Suppressor macrophage treated with lipopolysaccharide for 1 hour (primary cell): ENCODE data around the gene ANK3.

ENCODE experiments used
- DNase-seq, 3 donors: peaks; one replicate each; pipeline ENCODE4 v3.0.0-alpha.2; 2020 to 2022

The ANK3 gene

DNA sequence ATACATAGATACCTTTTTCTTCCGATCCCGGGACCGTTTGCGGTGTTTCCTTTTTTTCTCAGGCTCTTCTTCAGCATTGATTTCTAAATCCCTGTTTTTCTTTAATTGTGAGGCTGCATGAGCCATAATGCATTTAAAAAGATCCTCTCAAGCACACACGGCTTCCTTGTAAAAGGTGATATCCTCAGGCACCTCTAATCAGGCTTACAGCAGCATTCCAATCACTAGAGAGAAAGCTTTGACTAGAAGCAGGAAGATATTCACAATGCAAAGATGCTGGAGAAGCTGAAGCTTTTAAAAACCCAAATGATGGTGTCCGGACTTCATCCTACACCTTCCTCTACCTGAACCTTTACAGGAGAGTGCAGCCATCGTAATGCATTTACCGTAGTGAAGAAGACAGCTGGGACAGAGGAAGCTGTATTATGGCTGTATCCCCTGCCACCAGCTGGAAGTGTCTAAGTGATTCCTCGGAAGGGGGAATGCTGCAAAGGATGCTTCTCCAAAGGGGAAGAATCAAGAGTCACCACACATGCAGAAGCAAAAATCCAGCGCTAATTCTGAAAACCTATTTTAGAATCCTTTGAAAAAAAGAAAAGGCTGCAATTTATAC is at the start of gene ANK3:
Gene ANK3 (minus strand): TSS at position 463 of the 613 bp plus-strand sequence. CDS start 337 bp downstream, at position 126.
- no peak for DNase-seq

DNA sequence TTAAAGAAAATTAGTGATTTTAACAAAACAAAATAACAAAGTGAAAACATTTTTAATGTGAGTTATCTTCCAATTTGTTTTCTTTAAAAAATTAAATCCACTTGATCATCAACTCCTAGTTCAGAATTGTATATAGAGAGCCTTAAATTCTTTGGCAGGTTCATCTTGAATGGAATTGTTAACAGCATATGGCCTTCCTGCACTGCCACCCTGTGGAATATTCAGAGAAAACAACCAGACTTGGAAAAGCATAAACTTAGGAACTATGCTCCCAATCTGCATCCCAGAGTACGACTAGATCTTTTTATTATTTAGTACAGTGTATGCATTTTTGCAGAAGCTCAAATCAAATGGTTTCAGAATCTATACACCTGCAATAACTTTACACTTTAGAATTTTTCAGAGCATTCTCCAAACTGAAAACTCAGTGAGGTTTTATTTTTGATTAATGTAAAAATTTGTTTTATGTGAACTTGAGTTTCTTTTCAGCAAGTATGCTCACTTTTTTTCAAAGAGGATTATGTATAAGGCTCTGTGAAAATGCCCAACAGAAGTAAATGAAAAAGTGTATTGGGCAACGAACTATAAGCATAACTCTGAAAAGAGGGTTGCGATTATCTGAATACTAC is 44.9 kb upstream of the ANK3 start:
- peak; percentile 55 to 71 (median 68) for DNase-seq

DNA sequence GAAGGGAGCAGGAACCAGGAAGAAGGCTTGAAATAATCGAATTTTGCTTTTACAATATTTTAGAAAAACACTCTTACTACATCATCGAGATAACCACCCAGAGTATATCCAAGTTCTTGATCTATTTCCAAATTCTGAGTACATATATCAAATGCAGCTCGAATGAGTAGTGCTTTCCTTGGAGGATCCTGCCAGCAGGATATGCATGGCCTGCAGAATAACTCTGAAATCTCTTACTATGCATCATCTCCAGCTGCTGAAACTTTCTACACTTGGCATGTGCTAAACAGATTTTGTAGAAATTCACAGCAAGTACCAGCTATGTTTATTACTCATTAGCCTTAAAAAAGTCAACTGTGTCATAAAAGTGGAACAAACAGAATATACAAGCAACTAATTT is 44.0 kb upstream of the ANK3 start:
- peak in 1 of 3 donors; percentile 44 for DNase-seq

DNA sequence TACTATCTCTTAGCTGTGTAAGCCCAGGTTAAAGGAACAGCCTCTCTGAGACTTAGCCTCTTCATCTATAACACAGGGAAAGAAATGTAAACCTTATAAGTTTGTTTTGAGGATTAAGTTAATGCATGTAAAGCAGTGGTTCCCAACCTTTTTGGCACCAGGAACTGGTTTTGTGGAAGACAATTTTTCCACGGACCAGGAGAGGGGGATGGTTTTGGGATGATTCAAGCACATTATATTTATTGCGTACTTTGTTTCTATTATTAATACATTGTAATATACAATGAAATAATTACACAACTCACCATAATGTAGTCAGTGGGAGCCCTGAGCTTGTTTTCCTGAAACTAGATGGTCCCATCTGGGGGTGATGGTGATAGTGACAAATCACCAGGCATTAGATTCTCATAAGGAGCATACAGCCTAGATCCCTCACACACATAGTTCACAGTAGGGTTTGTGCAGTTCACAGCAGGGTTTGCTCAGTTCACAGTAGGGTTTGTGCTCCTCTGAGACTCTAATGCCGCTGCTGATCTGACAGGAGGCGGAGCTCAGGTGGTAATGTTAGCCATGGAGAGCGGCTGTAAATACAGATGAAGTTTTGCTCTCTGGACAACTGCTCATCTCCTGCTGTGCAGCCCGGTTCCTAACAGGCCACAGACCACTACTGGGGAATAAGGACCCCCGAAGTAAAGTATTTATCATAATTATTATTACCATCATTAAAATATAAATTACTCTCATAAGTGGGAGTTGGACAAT is 41.3 kb upstream of the ANK3 start:
- DNase-seq, result no peak

DNA sequence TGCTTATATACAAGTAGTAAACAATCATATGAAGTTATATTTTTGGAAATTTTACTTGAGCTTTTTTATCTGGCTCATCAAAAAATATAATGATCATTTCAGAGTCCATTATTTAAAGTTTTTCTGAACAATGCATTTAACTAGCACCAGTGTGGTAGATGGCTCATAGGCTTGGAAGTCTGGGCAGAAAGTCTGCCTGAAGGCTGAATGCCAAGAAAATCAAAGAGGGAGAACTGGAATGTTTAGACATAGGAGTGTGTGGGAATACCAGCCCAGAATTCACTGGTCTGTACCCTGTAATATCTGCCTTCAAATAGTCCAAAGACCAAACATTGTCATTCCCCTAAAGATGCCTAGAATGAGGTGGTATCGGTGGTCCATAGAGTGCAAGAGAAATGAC is 40.3 kb upstream of the ANK3 start:
- DNase-seq, result no peak

DNA sequence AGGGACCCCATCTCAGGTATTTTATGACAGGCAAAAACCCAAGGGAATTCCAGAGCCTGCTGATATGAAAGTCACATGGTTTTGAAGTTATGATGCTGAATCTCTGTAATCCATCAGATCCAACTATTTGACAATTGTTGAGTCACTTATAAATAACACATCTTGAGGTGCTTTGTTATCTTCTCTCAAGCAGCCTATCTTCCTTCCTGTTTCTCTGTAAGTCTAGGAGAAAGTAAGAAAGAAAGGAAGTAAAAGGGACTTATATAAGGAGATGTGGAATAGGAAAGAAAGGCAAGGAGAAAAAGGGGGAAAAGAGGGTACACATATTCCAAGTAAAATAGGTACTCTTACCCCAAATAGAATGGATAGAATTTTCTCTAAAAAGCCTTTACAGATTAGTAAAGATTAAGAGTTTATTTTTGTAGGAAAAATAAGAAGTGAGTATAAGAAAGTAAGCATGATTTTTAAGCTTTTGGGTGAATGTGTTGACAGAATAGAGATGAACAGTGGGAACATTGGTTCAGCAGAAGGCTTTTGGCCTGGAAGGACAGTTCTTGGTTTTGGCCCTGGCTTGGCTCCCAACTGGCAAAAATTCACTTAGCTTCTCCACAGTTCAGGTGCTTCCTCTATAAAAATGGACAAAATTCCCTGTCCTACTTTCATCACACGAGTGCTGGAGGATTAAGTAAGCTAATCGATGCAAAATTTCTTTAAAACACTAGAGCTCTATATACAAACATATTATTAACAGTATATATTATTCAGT is 39.6 kb upstream of the ANK3 start:
- no peak for DNase-seq

DNA sequence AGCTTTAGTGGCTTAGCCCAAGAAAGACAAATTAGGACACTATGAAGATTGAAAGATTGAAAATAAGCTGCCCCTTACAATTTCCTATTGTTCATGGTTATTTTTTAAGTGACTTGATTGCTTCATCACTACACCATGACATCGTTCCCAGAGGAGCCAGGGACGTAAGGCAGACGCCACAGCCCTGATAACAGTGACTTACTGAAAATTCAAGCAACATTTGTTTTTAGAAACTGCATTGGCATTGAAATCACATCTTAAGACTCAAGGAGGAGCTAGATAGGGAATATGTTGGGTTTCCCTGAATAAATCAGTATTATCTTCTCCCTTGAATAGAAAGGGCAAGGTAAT is 38.7 kb upstream of the ANK3 start:
- DNase-seq, result no peak

DNA sequence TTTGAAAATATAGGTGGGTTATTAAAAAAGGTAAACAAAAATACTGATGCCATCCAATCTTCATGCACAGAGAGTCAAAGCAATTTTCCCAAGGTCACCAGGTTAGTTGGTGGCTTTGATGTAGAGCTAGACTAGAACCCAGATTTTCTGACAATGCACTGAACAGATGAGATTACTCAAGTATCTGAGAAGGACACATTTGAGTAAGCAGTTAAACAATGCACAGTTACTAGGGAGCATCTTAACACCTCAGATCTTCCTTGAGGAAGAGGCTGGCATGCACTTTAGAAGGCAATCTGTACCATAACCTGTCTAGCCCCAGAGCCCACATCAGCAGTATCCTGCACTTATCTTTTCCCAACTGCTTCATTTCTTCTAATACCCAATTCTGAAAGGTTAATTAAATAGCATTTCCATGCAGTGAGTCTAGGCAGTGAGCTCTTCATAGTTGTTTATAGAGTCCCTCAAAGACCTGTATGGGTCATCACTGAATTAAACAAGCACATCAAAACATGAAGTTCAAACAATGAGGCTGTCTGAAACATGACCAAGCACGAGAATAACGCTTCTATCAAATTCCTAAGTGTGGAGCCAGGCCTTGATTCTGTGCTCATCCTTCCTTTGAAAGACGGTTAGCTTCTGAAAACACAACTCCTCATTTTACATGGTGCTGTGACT is 38.2 kb upstream of the ANK3 start:
- no peak for DNase-seq

DNA sequence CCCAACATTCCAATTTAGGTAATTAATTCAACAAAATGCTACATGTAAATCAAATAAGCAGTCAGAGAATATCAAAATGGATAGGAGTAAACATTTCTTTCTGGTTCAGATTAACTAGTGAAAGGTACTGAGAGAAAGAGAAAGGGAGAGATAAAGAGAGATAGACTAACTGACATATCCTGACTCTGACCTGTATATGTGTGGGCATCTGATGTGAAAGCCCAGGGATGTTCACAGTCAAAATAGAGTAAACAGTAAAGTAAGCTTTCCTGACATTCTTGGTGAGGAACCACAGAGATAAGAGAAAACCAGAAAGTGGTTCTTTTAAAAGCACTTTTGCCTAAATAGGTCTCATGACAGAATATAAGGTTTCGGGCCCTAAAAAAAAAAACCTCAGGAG is 37.5 kb upstream of the ANK3 start:
- DNase-seq, result no peak

DNA sequence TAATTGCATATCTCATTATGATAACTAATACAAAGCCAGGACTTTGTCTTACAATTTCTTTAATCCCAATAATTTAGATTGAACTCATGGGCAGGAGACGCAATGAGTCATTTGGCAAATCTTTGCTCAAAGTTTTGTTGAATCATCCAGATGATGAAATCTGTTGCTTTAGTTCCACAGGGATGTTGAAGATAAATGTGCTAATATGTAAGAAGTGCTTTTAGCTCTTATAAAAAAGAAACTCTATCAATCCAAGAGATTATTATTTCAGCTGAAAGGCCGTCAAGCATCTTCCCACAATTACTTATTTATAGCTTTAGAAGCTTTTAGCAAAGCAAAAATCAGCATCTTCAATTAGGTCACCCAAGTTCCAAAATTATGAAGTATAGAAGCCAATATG is 36.8 kb upstream of the ANK3 start:
- peak; percentile 51 to 77 (median 74) for DNase-seq

DNA sequence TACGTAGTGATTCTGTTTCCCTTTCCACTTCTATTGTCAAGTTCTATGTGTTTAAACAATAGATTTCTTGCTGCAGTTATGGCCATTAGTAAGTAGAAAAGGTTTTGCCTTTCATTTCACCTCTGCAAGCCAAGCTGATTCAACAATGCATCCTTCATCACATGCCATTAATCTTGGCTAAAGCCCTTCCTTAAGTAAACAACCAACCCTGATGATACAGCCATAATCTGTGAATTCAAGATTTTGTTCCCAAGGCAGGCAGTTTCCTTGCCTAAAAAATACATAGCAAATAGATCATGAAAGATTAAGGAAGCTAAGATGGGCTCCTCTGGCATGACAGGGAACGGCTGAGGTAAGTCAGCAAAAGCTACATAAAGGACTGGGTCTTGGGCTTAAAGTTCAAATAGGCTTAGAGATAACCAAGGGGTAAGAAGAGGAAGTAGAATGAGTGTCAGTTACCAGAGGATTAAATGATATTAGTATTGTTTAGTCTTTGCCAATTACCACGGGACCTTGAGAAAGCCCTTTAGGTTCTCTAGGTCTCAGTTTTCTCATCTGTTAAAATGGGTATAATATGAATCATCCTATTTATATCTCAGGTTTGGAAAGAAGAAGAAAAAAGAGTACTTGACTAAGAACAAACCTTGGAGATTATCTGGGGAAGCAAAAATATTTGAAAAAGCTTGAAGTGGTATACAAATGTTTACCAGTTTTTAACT is 35.9 kb upstream of the ANK3 start:
- no peak for DNase-seq

DNA sequence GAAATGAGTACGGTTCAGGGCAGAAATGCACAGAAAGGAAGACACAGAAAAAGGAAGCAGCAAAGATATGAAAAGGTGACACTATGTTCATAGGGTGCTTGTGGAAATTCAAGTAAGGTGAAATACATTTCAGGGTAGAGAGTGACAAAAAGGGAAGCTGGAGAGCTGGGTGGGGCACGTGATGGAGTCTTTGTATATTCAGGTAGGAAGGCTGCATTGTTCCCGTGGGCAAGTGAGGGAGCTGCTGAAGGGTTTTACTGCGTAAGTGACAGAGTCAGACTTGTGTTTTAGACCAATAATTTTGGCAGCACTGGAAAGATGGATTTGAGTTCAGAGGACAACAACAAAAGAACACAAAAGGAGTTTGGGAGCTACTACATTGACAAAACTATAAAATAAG is 35.3 kb upstream of the ANK3 start:
- DNase-seq, result no peak

DNA sequence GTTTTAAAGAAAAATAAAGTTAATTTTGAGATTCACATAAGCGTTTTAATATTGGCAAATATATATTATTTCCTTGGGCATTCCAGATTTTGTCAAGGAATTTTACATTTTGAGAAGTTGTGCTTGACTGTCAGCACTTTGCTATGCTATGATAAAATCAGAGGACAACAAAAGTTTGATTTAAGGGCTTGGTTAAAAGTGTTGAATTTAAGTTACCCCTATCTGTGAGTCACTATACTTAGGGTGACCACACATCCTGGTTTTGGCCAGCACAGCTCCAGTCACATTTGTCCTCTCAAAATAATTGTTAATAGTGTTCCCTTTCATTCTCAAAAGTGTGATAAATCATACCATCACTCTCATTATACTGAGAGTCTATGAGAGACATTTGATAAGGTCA is 34.2 kb upstream of the ANK3 start:
- DNase-seq, result no peak

DNA sequence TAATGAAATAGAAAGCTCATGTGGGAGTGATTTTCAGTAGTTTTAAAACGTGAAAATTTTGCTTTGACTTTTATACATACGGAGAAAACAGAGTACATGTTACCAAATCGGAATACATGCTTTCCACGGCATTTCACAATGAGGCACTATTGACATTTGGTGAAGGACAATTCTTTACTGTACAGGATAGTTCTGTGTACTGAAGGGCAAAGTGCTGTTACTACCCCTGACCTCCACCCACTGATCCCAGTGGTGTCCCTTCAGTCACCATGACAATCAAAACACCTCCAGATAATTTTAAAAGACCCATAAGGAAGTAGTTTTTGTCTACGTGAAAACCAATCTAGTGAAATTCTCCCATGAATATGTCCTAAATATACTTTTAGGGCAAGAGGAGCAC is 33.1 kb upstream of the ANK3 start:
- DNase-seq, result no peak

DNA sequence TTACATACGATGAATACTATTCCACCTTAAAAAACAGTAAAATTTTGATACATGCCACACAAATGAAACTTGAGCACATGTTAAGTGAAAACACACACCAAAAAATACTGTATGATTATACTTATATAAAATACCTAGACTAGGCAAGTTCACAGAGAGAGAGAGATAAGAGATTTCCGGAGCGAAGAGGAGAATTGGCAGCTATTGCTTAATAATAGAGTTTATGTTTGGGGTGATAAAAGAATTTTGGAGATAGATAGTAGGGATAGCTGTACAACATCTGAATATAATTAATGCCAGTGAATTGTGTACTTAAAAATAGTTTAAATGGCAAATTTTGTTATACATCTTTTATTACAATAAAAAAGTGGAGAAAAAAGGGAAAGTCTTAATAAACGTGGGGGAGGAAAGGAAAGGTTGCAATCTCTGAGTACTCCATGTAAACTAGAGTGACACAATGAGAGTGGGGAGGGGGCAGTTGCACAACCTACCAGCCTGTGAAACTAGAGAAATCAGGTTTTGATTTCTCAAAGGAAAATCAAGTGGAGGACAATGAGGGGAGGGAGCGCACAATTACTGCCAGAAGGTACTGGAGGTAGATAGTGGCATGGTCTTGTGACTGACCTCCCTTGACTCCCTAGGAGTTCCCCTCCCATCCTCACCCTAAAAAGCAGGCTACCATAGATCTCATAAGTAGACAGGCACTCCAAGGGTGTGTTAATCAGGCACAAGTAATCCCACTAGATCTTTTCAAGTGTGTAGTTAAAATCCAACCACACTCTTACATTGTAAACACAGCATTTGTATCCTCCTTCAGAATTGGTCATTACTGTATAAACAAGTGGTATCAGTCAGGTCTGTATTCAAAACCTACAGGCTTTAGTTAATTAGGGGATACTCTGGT is 31.6 kb upstream of the ANK3 start:
- DNase-seq, result no peak

DNA sequence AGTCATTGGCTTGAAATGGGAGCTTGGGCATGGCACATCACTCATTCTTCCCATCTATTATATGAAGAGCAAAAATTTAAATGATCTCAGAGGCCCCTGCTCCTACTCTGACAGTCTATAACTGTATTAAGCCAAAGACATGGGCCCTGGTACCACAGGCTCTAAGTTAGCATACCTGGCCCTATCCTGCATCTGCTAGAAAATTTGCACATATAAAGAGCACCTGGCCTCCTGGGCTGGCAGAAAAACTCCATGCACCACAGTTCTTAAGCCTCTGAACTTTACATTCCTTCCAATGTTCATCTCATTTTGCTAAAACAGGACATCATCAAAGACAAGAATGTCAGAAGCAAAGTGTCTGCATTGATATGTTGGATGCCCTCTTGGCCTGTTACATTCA is 29.6 kb upstream of the ANK3 start:
- no peak for DNase-seq

DNA sequence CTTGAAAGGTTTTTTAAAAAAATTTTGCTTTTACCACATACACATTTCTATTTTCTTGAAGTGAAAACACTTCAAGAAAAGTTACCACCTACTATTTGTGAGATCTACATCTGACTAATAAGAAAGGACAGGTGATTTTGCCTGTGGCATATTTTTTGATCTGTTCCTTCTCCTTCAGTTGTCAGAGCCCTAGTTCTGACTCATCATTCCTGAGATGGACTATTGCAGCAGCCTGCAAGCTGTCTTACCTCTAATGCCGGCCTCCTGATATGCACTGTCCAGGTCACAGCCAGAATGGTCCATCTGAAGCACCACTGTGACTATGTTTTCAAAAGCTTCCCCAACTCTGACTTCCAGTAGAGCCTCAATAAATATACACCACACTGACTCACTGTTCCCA is 28.2 kb upstream of the ANK3 start:
- DNase-seq, result no peak

DNA sequence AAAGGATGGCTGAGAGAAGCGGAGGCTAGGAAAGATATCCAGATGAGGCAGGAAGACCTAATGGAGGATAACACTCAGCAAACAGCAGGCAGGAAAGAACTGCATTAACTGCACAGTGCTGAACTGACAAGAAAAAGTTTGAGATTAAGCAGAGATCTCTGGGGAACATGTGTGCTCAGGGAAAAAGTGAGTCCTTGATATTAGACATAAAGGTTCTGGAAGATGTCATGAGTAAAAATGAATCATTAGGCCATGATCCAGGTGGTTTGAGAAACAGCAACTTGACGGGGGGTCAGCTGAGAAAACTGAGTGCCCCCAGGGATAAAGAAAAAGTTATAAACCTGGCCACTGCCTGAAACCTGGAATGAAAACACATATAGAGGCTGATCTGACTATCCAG is 27.3 kb upstream of the ANK3 start:
- no peak for DNase-seq

DNA sequence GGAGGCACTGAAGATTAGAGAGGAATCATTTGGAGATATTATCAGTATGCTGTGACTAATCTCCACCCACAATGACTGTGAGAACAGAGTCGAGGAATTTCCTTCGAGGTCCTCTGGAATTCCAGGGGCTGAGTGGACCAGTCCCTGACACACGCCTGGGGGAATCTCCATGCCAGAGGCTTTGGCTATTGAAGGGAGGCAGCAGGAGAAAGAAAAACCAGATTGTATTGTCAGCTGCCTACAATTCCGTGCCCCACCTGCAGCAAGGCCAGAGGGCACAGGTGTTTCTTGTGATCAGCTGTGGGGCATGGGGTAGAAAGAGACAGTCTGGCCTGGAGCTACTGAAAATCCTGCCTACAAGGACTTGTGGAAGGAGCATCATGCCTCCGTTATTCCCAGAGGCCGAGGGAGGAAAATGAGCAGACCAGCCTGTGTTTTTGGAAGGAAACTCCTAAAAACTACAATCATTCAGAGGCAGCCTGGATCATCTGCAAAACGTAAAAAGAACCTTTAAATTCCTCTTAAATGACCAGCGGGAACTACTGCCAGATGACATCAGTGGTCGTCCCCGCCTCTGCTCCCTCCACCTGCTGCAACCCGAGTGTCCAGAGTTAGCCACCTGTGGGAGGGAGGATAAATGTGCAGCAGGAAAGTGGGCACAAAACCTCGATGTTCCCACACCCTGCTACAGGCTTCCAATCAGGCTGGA is 25.4 kb upstream of the ANK3 start:
- peak in 2 of 3 donors; percentile 14 to 30 for DNase-seq

DNA sequence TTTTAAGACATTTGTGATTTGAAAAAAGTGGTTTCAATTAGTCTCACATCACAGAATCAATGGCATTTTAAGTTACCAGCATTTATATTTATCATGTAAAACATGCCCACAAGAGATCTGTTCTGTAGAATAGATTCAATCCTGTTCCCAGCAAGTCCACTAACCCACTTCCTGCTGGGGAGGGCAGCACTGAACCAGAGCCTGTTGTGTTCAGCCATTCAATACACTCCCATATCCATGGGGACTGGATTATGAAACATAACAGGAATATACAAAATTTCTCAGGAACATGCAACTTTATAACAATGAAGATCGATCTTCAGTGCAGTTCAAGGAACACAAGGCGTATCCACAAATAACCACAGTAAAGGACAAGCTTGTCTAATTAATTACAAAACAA is 24.4 kb upstream of the ANK3 start:
- DNase-seq, result no peak
